Stimulated activated memory B cell treated with anti-CD40 and anti-IgM and Interleukin-4, amounts not matched to agents 10 μg/mL and 1 μg/mL and 100 μg/mL, for 72 hours (primary cell): Measurements from ENCODE around the gene NGFR.

Experiments used
- ATAC-seq: fragments of 150-1000 bp; cut with Tn5 transposase; 2 replicates; pipeline ENCODE4 v1.10.0; 2021
- H3K27ac Mint-ChIP-seq: one replicate; pipeline ENCODE4 v1.8.0; 2022; ENCODE audit warnings: mild to moderate bottlenecking, mixed read lengths
- H3K27me3 Mint-ChIP-seq: one replicate; pipeline ENCODE4 v1.8.0; 2022; ENCODE audit warnings: mixed read lengths
- H3K36me3 Mint-ChIP-seq: one replicate; pipeline ENCODE4 v1.8.0; 2022; ENCODE audit warnings: mixed read lengths
- H3K4me1 Mint-ChIP-seq: one replicate; pipeline ENCODE4 v1.8.0; 2022; ENCODE audit warnings: mixed read lengths
- H3K4me3 Mint-ChIP-seq: one replicate; pipeline ENCODE4 v1.8.0; 2022; ENCODE audit warnings: mild to moderate bottlenecking, moderate library complexity, mixed read lengths
- H3K9me3 Mint-ChIP-seq: one replicate; pipeline ENCODE4 v1.8.0; 2022; ENCODE audit warnings: mixed read lengths

NGFR gene

DNA sequence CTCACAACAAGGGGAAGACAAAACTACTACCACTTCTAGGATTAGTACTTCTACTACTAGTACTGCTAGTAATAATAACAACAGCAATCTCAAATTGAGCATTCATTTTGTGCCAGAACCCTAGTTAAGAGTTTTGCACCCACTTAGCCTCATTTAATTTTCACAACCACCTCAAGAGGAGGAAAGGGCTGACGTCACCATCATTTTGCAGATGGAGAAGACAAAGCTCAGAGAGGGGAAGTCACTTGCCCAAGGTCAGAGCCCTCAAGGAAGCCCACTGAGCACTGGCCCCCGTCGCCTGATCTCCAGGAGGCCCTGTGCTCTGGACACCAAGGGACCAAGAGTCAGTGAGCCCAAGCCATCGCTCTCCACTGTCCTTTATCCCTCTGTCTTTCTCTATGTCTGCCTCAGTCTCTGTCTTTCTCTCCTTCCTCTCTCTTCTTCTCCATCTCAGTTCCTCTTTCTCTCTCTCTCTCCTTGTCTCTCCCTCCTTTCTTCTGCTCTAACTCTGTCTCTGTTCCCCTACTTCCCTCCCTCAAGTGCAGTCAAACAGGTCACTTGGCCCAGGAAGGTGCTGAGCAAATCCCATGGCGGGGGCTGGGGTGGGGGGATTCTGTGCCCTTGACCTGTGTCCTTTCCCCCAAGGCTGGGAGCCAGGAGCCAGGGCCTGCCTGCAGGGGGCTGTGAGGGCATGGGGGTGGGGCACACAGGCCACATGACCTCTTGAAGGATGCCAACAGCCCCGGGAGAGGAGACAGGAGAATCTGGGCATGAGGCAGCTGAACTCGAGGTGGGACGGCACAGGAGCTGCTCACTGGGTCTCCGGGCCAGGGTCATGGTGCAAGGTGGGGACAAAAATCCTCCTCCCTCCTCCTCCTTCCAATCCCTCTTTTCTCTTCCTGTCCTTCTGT, 11.2 kb upstream of the NGFR start:
- no peaks in the 10 kb centered on the region for H3K9me3 Mint-ChIP-seq
- no peak overlapping the region for H3K4me3 Mint-ChIP-seq
- peaks cover 19% of the 10 kb centered on the region for H3K4me1 Mint-ChIP-seq
- H3K27ac Mint-ChIP-seq: no peak overlapping the region
- no peak for ATAC-seq
- H3K36me3 Mint-ChIP-seq: no peaks in the 10 kb centered on the region
- peaks cover 75% of the 10 kb centered on the region for H3K27me3 Mint-ChIP-seq

DNA sequence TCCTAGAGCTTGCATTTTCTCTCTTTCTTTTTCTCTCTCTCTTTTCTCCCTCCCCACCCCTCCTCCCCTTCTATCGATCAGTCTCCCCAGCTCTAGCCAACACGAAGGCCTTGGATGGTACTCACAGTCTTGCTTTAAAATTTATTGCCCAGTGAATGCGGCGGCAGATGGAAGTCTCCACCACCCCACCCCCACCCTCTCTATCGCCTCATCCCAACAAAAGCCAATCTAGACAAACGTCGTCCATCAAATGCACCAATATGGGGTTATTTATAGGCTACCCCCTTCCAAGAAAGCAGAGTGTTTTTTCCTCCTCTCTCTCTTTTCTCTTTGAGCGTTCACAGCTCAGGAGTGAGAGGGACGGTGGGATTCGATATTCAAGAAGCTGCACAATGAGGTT, 10.5 kb upstream of the NGFR start:
- H3K9me3 Mint-ChIP-seq: no peaks in the 10 kb centered on the region
- no peak overlapping the region for H3K27ac Mint-ChIP-seq
- peaks cover 19% of the 10 kb centered on the region for H3K4me1 Mint-ChIP-seq
- H3K27me3 Mint-ChIP-seq: peaks cover 72% of the 10 kb centered on the region
- H3K4me3 Mint-ChIP-seq: no peak overlapping the region
- no peaks in the 10 kb centered on the region for H3K36me3 Mint-ChIP-seq
- ATAC-seq: no peak

DNA sequence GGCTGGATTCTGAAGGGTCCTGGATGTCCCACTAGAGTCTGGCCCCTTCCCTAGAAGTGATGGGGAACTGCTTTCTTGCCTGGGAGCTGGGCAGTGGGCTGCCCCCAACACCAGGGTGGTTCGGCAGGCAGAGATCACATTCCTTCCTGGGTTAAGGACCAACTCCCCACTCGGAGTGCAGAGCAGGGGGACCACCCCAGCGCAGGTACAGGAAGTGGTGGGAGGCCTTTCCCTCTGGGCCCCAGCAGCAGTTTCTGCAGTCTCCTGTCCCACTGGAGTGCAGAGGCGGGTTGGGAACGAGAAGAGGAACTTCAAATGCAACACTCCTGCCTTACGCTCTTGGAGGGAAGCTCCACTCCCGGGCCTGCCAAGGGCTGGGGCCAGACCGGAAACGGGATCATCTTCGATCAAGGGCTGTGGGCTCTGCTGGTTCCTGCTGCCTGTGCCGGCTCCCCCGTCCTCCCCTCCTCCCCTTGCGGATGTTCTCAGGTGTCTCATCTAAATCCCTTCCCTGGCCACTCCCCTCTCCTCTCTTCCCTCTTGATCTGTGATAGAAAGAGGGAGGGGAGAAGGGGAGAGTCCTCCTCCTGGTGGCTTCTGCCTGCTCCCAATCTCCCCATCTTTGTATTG, 9.0 kb upstream of the NGFR start:
- H3K36me3 Mint-ChIP-seq: no peaks in the 10 kb centered on the region
- no peak overlapping the region for H3K27ac Mint-ChIP-seq
- H3K9me3 Mint-ChIP-seq: no peaks in the 10 kb centered on the region
- no peak for ATAC-seq
- H3K4me3 Mint-ChIP-seq: no peak overlapping the region
- peaks cover 79% of the 10 kb centered on the region for H3K27me3 Mint-ChIP-seq
- H3K4me1 Mint-ChIP-seq: peaks cover 19% of the 10 kb centered on the region

DNA sequence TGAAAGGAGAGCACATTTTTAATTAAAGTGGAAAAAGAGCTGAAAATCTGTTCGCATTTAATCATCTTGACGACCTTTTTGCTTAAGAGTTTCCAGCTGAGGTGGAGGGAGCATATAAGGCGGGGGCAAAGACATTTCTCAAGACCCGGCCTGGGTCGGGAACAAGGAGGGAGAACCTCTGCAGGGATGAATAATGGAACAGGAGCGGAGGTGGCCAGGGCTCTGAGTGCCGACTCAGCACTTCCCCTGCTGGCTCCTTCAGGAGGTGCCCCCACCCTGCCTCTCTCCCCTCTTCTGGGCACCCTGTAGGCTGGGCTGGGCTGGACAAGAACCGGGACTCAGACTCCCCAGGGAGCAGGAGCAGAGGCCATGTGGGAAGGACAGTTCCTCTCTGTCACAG, 7.9 kb upstream of the NGFR start:
- H3K27me3 Mint-ChIP-seq: peaks cover 90% of the 10 kb centered on the region
- no peaks in the 10 kb centered on the region for H3K36me3 Mint-ChIP-seq
- ATAC-seq: no peak
- peaks cover 17% of the 10 kb centered on the region for H3K4me1 Mint-ChIP-seq
- no peak overlapping the region for H3K4me3 Mint-ChIP-seq
- no peak overlapping the region for H3K27ac Mint-ChIP-seq
- no peaks in the 10 kb centered on the region for H3K9me3 Mint-ChIP-seq

DNA sequence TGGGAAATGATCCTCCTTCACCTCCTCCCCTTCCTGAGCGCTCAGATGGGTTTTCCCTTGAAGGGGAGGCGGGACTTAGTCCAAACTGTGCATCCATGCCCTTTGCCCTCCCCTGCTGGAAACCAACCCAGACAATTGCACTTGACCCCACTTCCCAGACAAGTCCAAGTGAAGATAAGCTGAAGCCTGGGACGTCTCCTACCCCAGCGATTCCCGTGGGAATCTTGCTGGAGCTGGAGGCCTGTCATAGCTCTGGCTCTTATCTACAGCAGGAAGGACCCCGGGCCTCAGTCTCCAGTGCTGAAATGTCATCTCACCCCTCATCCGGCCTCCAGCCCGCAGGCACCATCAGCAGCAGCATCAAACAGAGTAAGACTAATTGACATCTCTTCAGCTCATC, 6.5 kb upstream of the NGFR start:
- no peak for ATAC-seq
- H3K27ac Mint-ChIP-seq: no peak overlapping the region
- H3K9me3 Mint-ChIP-seq: no peaks in the 10 kb centered on the region
- no peak overlapping the region for H3K4me3 Mint-ChIP-seq
- peaks cover 78% of the 10 kb centered on the region for H3K27me3 Mint-ChIP-seq
- H3K4me1 Mint-ChIP-seq: peaks cover 11% of the 10 kb centered on the region
- H3K36me3 Mint-ChIP-seq: no peaks in the 10 kb centered on the region

DNA sequence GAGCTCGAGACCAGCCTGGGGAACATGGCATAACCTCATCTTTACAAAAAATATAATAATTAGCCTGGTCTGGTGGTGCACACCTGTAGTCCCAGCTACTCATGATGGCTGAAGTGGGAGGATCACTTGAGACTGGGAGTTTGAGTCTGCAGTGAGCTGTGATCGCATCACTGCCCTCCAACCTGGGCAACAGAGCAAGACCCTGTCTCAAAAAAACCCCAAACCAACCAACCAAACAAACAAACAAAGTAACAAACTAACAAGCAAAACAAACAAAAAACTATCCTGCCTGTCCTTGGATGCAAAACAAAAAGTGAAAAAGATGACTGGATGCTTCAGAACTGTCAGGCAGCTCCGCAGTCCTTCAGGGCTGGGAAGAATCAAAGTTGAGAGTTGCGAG, 5.7 kb upstream of the NGFR start:
- H3K36me3 Mint-ChIP-seq: no peaks in the 10 kb centered on the region
- ATAC-seq: no peak
- no peaks in the 10 kb centered on the region for H3K9me3 Mint-ChIP-seq
- peaks cover 5% of the 10 kb centered on the region for H3K4me1 Mint-ChIP-seq
- peaks cover 71% of the 10 kb centered on the region for H3K27me3 Mint-ChIP-seq
- H3K27ac Mint-ChIP-seq: no peak overlapping the region
- H3K4me3 Mint-ChIP-seq: no peak overlapping the region

DNA sequence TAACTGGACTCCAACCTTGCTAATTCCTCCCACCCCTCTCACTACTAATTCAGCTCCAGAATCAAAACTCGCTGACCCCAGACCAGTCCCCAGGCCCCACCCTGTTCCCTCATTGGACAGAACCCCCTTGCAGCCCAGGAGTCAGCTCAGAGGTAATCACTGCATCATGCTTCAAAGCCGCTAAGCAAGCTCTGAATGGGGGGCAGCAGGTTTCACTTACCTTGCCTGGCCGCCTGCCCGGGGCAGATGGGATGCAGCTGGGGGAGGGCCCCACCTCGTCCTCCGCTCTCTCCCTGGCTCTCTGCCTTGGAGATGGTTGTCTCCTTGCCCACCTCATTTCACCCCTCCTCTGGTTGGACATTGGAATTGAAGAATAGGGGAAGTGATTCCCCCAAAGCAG, 4.8 kb upstream of the NGFR start:
- H3K9me3 Mint-ChIP-seq: no peaks in the 10 kb centered on the region
- H3K36me3 Mint-ChIP-seq: no peaks in the 10 kb centered on the region
- no peak overlapping the region for H3K27ac Mint-ChIP-seq
- peaks cover 12% of the 10 kb centered on the region for H3K4me1 Mint-ChIP-seq
- no peak for ATAC-seq
- peaks cover 61% of the 10 kb centered on the region for H3K27me3 Mint-ChIP-seq
- no peak overlapping the region for H3K4me3 Mint-ChIP-seq

DNA sequence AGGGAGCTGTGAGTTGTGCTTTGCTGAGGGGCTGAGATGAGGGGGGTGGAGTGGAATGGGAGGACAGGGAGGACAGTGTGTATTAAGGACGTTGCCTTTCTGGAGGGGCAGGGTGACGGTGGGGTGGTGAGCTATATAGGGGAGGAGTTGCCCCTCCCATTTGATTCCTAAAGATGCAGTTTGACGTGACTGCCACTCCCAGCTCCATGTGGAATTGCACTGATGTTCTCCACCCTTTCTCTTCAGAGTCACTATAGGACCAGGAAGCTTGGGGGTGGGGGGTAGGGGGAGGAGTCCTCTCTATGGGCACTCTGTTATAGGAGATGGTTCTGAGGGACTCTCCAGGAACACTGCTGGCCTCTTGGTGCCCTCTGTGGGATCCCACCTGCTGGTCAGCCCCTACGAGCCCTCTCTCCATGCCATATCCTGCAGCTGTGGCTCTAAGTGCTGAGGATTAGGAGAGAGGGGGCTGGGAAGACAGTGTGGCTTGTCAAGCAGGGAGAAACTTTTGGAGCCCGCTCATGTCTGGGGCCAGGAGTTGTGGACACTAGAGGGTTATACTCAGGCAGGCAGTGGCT, 3.8 kb upstream of the NGFR start:
- Mint-ChIP-seq H3K27ac (no peak overlapping the region), H3K27me3 (peaks cover 51% of the 10 kb centered on the region)

DNA sequence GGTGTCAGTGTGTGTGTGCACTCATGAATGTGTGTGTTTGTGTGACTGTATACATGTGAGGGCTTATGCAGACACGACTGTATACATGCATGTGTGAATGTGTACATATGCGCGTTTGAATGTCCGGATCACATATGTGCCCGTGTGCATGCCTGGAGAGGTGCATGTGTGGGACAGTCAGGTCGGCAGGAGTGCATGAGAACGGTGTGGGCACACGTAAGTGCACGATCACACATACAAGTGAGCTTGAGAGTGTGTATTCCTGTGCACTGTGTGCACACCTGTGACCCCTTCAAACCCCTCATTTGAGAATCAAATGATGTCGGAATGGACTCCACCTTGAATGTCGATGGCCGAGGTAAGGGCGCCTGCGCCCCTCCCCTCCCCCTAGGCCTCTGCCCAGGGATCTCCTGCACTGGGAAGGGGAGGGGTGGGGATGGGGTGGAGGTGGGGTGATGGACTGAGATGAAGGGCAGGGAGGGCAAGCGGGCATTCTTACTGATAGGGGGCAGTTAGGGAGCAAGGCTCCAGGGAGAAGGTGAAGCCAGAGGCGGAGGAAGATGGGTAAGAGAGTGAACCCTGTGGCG, 601 bp upstream of the NGFR start:
- Mint-ChIP-seq H3K36me3 (no peaks in the 10 kb centered on the region), H3K4me1 (peaks cover 36% of the 10 kb centered on the region), H3K4me3 (peak overlapping the region; percentile 85), H3K27ac (peak overlapping the region; percentile 9), H3K27me3 (peaks cover 50% of the 10 kb centered on the region), H3K9me3 (no peaks in the 10 kb centered on the region)
- ATAC-seq: no peak

More for the DNA sequence above, 3.8 kb upstream of the NGFR start:
- Mint-ChIP-seq H3K9me3 (no peaks in the 10 kb centered on the region), H3K36me3 (no peaks in the 10 kb centered on the region), H3K4me3 (no peak overlapping the region), H3K4me1 (peaks cover 21% of the 10 kb centered on the region)
- no peak for ATAC-seq

DNA sequence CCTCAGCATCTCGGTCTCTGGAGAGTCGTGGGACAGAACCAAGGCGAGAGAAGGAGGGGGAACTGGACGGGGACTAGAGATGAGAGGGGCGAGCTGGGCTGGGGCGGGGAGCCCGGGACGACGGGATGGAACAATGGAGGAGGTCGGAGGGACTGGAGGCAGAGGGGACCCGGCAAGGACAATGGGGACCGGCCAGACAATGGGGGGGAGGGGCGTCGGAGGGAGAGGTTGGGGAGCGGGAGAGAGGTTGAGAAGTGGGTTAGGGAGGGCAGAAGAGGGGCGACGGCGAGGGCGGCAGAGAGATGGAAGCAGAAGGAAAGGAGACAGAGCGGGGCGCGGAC, 719 bp downstream of the NGFR start:
- peaks cover 55% of the 10 kb centered on the region for H3K27me3 Mint-ChIP-seq
- no peaks in the 10 kb centered on the region for H3K36me3 Mint-ChIP-seq
- no peak for ATAC-seq
- peaks cover 36% of the 10 kb centered on the region for H3K4me1 Mint-ChIP-seq
- H3K9me3 Mint-ChIP-seq: no peaks in the 10 kb centered on the region
- no peak overlapping the region for H3K27ac Mint-ChIP-seq
- H3K4me3 Mint-ChIP-seq: peak overlapping the region; percentile 67

DNA sequence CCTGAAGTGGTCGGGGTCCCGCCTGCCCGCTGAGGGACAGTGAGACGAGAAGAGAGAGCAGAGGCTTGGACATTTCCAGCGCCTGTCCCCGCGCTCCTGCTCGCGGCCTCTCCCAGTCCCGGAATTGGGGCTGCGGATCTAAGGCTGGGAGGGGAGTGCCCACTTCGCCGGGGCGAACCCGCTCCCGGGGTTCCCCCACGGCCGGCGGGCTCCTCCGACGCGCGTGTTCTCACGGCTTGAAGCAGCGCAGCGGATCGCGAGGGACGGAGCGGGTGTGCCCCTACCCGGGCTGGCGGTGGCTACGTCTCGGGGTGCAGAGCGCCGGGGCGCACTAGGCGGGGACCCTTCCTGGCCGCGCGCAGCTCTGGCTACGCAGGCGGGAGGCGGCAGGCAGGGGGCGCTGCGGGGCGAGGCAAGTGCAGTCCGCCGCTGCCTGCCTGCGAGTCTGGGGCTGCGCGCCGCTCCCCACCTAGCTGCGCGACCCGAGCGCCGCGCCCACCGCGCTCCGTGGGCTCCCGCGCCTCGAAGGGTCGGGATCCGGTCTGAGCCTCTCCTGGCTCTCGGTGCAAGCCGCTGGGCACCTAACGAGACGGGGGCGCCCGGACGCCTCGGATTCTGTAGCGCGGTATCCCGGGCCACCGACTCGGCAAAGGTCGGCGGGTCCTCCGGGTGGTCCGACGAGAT, 1.2 kb downstream of the NGFR start:
- ATAC-seq: peak; percentile 75
- H3K9me3 Mint-ChIP-seq: no peaks in the 10 kb centered on the region
- peaks cover 55% of the 10 kb centered on the region for H3K27me3 Mint-ChIP-seq
- no peak overlapping the region for H3K27ac Mint-ChIP-seq
- peaks cover 36% of the 10 kb centered on the region for H3K4me1 Mint-ChIP-seq
- peak overlapping the region; percentile 67 for H3K4me3 Mint-ChIP-seq
- no peaks in the 10 kb centered on the region for H3K36me3 Mint-ChIP-seq

DNA sequence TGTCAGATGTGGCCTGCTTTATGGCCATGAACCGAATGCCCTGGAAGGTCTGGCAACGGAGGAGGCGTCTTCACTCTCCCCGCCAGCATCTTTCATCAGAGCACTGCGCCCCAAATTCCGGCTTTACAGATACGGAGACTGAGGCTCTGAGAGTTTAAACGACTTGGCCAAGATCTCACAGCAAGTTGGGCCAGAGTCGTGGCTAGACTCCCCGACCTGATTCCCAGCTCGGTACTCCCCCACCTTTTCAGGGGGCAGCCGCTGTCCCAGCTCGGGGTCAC, 1.7 kb downstream of the NGFR start:
- no peaks in the 10 kb centered on the region for H3K9me3 Mint-ChIP-seq
- ATAC-seq: no peak
- H3K27me3 Mint-ChIP-seq: peaks cover 55% of the 10 kb centered on the region
- H3K4me1 Mint-ChIP-seq: peaks cover 36% of the 10 kb centered on the region
- no peaks in the 10 kb centered on the region for H3K36me3 Mint-ChIP-seq
- H3K4me3 Mint-ChIP-seq: peak overlapping the region; percentile 67
- H3K27ac Mint-ChIP-seq: no peak overlapping the region

DNA sequence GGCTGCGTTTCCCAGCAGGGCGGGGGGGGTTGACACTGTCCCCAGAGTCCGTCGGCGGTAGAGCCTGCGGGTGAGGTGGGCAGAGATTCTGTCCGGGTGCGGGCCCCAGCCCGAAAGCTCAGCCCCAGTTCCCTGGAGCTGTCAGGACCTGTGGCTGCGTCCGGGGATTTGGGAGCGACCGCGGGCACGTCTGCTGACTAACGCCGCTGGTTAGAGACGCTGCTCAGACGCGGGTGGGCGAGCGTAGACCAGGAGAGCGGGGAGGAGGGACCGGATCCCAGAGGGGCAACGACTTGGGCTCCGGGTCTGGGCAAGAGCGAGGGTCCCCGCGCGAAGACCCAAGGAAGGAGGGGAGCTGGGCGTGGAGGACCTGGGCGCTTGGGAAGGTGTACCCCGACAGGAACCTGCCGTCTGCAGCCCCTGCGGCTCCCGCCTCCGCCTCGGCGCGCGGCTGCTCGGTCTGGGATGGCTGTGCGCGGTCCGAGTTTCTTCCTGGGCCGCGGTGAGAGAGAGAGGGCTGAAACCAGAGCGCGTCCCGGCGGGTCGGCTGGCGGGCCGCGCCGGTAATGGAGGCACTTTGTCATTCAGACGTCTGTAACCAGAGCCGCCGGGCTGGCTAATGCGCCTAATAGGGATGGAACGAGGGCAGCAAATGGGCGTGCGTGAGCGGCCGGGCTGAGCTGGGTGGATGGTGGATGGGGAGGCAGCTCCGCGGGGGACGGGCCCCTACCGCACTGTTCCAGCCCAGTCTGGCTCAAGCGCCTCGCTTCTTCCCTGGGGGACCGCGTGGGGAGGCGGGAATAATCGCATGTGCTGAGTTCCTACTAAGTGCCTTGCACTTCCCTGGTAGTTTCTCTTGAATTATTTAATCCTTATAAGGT, 2.3 kb downstream of the NGFR start:
- ATAC-seq: no peak
- peaks cover 57% of the 10 kb centered on the region for H3K27me3 Mint-ChIP-seq
- no peak overlapping the region for H3K27ac Mint-ChIP-seq
- no peaks in the 10 kb centered on the region for H3K36me3 Mint-ChIP-seq
- H3K9me3 Mint-ChIP-seq: no peaks in the 10 kb centered on the region
- peaks cover 36% of the 10 kb centered on the region for H3K4me1 Mint-ChIP-seq
- peak overlapping the region; percentile 67 for H3K4me3 Mint-ChIP-seq

DNA sequence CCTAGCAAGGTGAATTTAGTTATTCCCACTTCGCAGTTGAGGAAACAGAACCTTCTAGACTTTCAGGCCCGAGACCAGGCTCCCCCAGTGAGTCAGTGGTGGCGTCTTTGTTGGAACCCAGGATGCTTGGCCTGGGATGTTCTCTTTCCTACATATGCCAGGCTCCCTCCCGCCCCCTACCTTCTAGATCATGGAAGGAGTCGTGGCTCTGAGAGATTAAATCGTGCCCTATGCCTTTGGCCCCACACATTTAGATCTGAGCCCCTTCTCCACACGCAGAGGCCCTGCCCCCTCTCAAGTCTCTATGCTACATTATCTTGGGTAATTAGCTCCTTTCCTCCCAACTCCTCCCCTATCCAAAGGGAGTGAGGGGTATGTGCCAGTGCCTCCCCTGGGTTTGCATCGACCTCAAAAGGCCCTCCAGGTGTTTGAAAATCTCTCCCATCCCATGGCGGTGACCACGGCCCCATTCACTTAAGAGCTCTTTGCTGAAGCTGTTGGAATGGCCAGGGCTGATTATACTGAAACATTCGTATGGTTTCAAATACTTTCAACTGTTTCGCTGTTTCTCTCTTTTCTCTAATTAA, 3.0 kb downstream of the NGFR start:
- no peak for ATAC-seq
- H3K4me1 Mint-ChIP-seq: peaks cover 36% of the 10 kb centered on the region
- H3K27me3 Mint-ChIP-seq: peaks cover 64% of the 10 kb centered on the region
- H3K36me3 Mint-ChIP-seq: no peaks in the 10 kb centered on the region
- H3K9me3 Mint-ChIP-seq: no peaks in the 10 kb centered on the region
- H3K4me3 Mint-ChIP-seq: no peak overlapping the region
- no peak overlapping the region for H3K27ac Mint-ChIP-seq
